Measurements from ENCODE around the gene PADI3.
"Not testable (repeated sequence)": the region's sequence is repeated elsewhere in the genome, so short reads cannot be mapped to it uniquely, and the experiment has no call there.

PADI3 gene

GRCh38 chr1:17237561-17237903, 11.4 kb upstream of the PADI3 start:
- H3K27me3 ChIP-seq (replicated peaks; ENCODE audit: control insufficient read depth, insufficient read depth, low read length, poor library complexity, severe bottlenecking): no peaks in the 10 kb centered on the region
- no peak for DNase-seq
- H3K4me1 ChIP-seq (ENCODE audit: control insufficient read depth, insufficient read depth, low read length, poor library complexity, severe bottlenecking): no peaks in the 10 kb centered on the region
- no peak overlapping the region for H3K27ac ChIP-seq (ENCODE audit: insufficient read depth, low read length, poor library complexity, severe bottlenecking)
- no peak overlapping the region for H3K4me3 ChIP-seq (ENCODE audit: insufficient read depth, low read depth, low read length, poor library complexity, severe bottlenecking)
- no peaks in the 10 kb centered on the region for H3K9me3 ChIP-seq (ENCODE audit: control insufficient read depth, low read length)
- H3K36me3 ChIP-seq (ENCODE audit: control insufficient read depth, insufficient read depth, low read length): no peaks in the 10 kb centered on the region

GRCh38 chr1:17239420-17239819, 9.5 kb upstream of the PADI3 start:
- Histone ChIP-seq H3K27me3 (replicated peaks; ENCODE audit: control insufficient read depth, insufficient read depth, low read length, poor library complexity, severe bottlenecking) (no peaks in the 10 kb centered on the region), H3K4me3 (ENCODE audit: insufficient read depth, low read depth, low read length, poor library complexity, severe bottlenecking) (no peak overlapping the region), H3K9me3 (ENCODE audit: control insufficient read depth, low read length) (no peaks in the 10 kb centered on the region), H3K4me1 (ENCODE audit: control insufficient read depth, insufficient read depth, low read length, poor library complexity, severe bottlenecking) (no peaks in the 10 kb centered on the region), H3K36me3 (ENCODE audit: control insufficient read depth, insufficient read depth, low read length) (no peaks in the 10 kb centered on the region), H3K27ac (ENCODE audit: insufficient read depth, low read length, poor library complexity, severe bottlenecking) (no peak overlapping the region)
- no peak for DNase-seq

- not testable (repeated sequence) for H3K27me3 ChIP-seq (replicated peaks; ENCODE audit: control insufficient read depth, insufficient read depth, low read length, poor library complexity, severe bottlenecking); H3K4me3 ChIP-seq (ENCODE audit: insufficient read depth, low read depth, low read length, poor library complexity, severe bottlenecking); H3K9me3 ChIP-seq (ENCODE audit: control insufficient read depth, low read length); H3K4me1 ChIP-seq (ENCODE audit: control insufficient read depth, insufficient read depth, low read length, poor library complexity, severe bottlenecking); DNase-seq; H3K27ac ChIP-seq (ENCODE audit: insufficient read depth, low read length, poor library complexity, severe bottlenecking); H3K36me3 ChIP-seq (ENCODE audit: control insufficient read depth, insufficient read depth, low read length)
Measured at GRCh38 chr1:17241011-17241779, 7.7 kb upstream of the PADI3 start.

- H3K4me1 ChIP-seq (ENCODE audit: control insufficient read depth, insufficient read depth, low read length, poor library complexity, severe bottlenecking); H3K9me3 ChIP-seq (ENCODE audit: control insufficient read depth, low read length); H3K36me3 ChIP-seq (ENCODE audit: control insufficient read depth, insufficient read depth, low read length); DNase-seq; H3K27ac ChIP-seq (ENCODE audit: insufficient read depth, low read length, poor library complexity, severe bottlenecking); H3K27me3 ChIP-seq (replicated peaks; ENCODE audit: control insufficient read depth, insufficient read depth, low read length, poor library complexity, severe bottlenecking); H3K4me3 ChIP-seq (ENCODE audit: insufficient read depth, low read depth, low read length, poor library complexity, severe bottlenecking): not testable (repeated sequence)
Measured at GRCh38 chr1:17241780-17242074, 7.2 kb upstream of the PADI3 start.

GRCh38 chr1:17243274-17243673, 5.6 kb upstream of the PADI3 start:
- H3K27ac ChIP-seq (ENCODE audit: insufficient read depth, low read length, poor library complexity, severe bottlenecking): no peak overlapping the region
- no peak for DNase-seq
- no peaks in the 10 kb centered on the region for H3K4me1 ChIP-seq (ENCODE audit: control insufficient read depth, insufficient read depth, low read length, poor library complexity, severe bottlenecking)
- no peaks in the 10 kb centered on the region for H3K9me3 ChIP-seq (ENCODE audit: control insufficient read depth, low read length)
- no peaks in the 10 kb centered on the region for H3K36me3 ChIP-seq (ENCODE audit: control insufficient read depth, insufficient read depth, low read length)
- no peak overlapping the region for H3K4me3 ChIP-seq (ENCODE audit: insufficient read depth, low read depth, low read length, poor library complexity, severe bottlenecking)
- no peaks in the 10 kb centered on the region for H3K27me3 ChIP-seq (replicated peaks; ENCODE audit: control insufficient read depth, insufficient read depth, low read length, poor library complexity, severe bottlenecking)

- no peak overlapping the region for H3K4me3 ChIP-seq (ENCODE audit: insufficient read depth, low read depth, low read length, poor library complexity, severe bottlenecking)
Measured at GRCh38 chr1:17244821-17245740, 3.8 kb upstream of the PADI3 start.

GRCh38 chr1:17245816-17246325, 3.0 kb upstream of the PADI3 start:
- Histone ChIP-seq H3K27ac (ENCODE audit: insufficient read depth, low read length, poor library complexity, severe bottlenecking) (no peak overlapping the region), H3K27me3 (replicated peaks; ENCODE audit: control insufficient read depth, insufficient read depth, low read length, poor library complexity, severe bottlenecking) (no peaks in the 10 kb centered on the region), H3K4me3 (ENCODE audit: insufficient read depth, low read depth, low read length, poor library complexity, severe bottlenecking) (no peak overlapping the region), H3K9me3 (ENCODE audit: control insufficient read depth, low read length) (no peaks in the 10 kb centered on the region), H3K36me3 (ENCODE audit: control insufficient read depth, insufficient read depth, low read length) (no peaks in the 10 kb centered on the region), H3K4me1 (ENCODE audit: control insufficient read depth, insufficient read depth, low read length, poor library complexity, severe bottlenecking) (no peaks in the 10 kb centered on the region)
- no peak for DNase-seq

More at GRCh38 chr1:17244821-17245740, 3.8 kb upstream of the PADI3 start:
- Histone ChIP-seq H3K9me3 (ENCODE audit: control insufficient read depth, low read length) (no peaks in the 10 kb centered on the region), H3K36me3 (ENCODE audit: control insufficient read depth, insufficient read depth, low read length) (no peaks in the 10 kb centered on the region), H3K27ac (ENCODE audit: insufficient read depth, low read length, poor library complexity, severe bottlenecking) (no peak overlapping the region), H3K4me1 (ENCODE audit: control insufficient read depth, insufficient read depth, low read length, poor library complexity, severe bottlenecking) (no peaks in the 10 kb centered on the region), H3K27me3 (replicated peaks; ENCODE audit: control insufficient read depth, insufficient read depth, low read length, poor library complexity, severe bottlenecking) (no peaks in the 10 kb centered on the region)
- DNase-seq: no peak

GRCh38 chr1:17246971-17247370, 1.9 kb upstream of the PADI3 start:
- Histone ChIP-seq H3K4me3 (ENCODE audit: insufficient read depth, low read depth, low read length, poor library complexity, severe bottlenecking) (no peak overlapping the region), H3K9me3 (ENCODE audit: control insufficient read depth, low read length) (no peaks in the 10 kb centered on the region), H3K27me3 (replicated peaks; ENCODE audit: control insufficient read depth, insufficient read depth, low read length, poor library complexity, severe bottlenecking) (no peaks in the 10 kb centered on the region), H3K4me1 (ENCODE audit: control insufficient read depth, insufficient read depth, low read length, poor library complexity, severe bottlenecking) (no peaks in the 10 kb centered on the region), H3K36me3 (ENCODE audit: control insufficient read depth, insufficient read depth, low read length) (no peaks in the 10 kb centered on the region), H3K27ac (ENCODE audit: insufficient read depth, low read length, poor library complexity, severe bottlenecking) (no peak overlapping the region)
- DNase-seq: no peak

- Histone ChIP-seq H3K27ac (ENCODE audit: insufficient read depth, low read length, poor library complexity, severe bottlenecking) (no peak overlapping the region), H3K36me3 (ENCODE audit: control insufficient read depth, insufficient read depth, low read length) (no peaks in the 10 kb centered on the region), H3K4me1 (ENCODE audit: control insufficient read depth, insufficient read depth, low read length, poor library complexity, severe bottlenecking) (no peaks in the 10 kb centered on the region), H3K27me3 (replicated peaks; ENCODE audit: control insufficient read depth, insufficient read depth, low read length, poor library complexity, severe bottlenecking) (no peaks in the 10 kb centered on the region), H3K4me3 (ENCODE audit: insufficient read depth, low read depth, low read length, poor library complexity, severe bottlenecking) (no peak overlapping the region), H3K9me3 (ENCODE audit: control insufficient read depth, low read length) (no peaks in the 10 kb centered on the region)
- DNase-seq: no peak
Measured at GRCh38 chr1:17250601-17251000, 1.7 kb downstream of the PADI3 start.

- no peak for DNase-seq
- Histone ChIP-seq H3K4me1 (ENCODE audit: control insufficient read depth, insufficient read depth, low read length, poor library complexity, severe bottlenecking) (no peaks in the 10 kb centered on the region), H3K27me3 (replicated peaks; ENCODE audit: control insufficient read depth, insufficient read depth, low read length, poor library complexity, severe bottlenecking) (no peaks in the 10 kb centered on the region), H3K4me3 (ENCODE audit: insufficient read depth, low read depth, low read length, poor library complexity, severe bottlenecking) (no peak overlapping the region), H3K27ac (ENCODE audit: insufficient read depth, low read length, poor library complexity, severe bottlenecking) (no peak overlapping the region), H3K36me3 (ENCODE audit: control insufficient read depth, insufficient read depth, low read length) (no peaks in the 10 kb centered on the region), H3K9me3 (ENCODE audit: control insufficient read depth, low read length) (no peaks in the 10 kb centered on the region)
Measured at GRCh38 chr1:17251246-17251645, 2.3 kb downstream of the PADI3 start.

All from effector memory CD4-positive, alpha-beta T cell (primary cell).